Thymus (tissue), 11 donors: ENCODE data around the gene PTCHD1. TPM values are rescaled to one million over a fixed set of nuclear protein-coding genes. Genes with fewer than 3 reads are reported as not detected.

ENCODE experiments used
- DNase-seq, 9 donors: peaks; one replicate each; pipeline ENCODE4 v3.0.0-alpha.2; 2013; ENCODE audit warnings: low spot score in 9 of 9, low read depth in 6 of 9, missing footprints in 1 of 9
- H3K27ac ChIP-seq, 2 donors: one replicate each; pipeline ENCODE4 v1.5.1; 2013; ENCODE audit warnings: control low read depth in 1 of 2, low read depth in 1 of 2, low read length in 1 of 2, mild to moderate bottlenecking in 1 of 2, moderate library complexity in 1 of 2
- H3K27me3 ChIP-seq, 2 donors: one replicate each; pipeline ENCODE4 v1.5.1; 2013; ENCODE audit warnings: low read length in 1 of 2; ENCODE audit not compliant: control insufficient read depth in 2 of 2, insufficient read depth in 1 of 2
- H3K36me3 ChIP-seq, 2 donors: one replicate each; pipeline ENCODE4 v1.5.1; 2013; ENCODE audit warnings: low read length in 1 of 2, mild to moderate bottlenecking in 1 of 2, moderate library complexity in 1 of 2; ENCODE audit not compliant: control insufficient read depth in 2 of 2, insufficient read depth in 2 of 2
- H3K4me1 ChIP-seq, 2 donors: one replicate each; pipeline ENCODE4 v1.5.1; 2013; ENCODE audit warnings: low read length in 2 of 2; ENCODE audit not compliant: control insufficient read depth in 2 of 2, insufficient read depth in 2 of 2
- H3K4me3 ChIP-seq, 2 donors: one replicate each; pipeline ENCODE4 v1.5.1; 2013; ENCODE audit warnings: low read length in 2 of 2, control low read depth in 1 of 2, mild to moderate bottlenecking in 1 of 2
- H3K9me3 ChIP-seq, 2 donors: one replicate each; pipeline ENCODE4 v1.5.1; 2013; ENCODE audit warnings: low read length in 1 of 2, mild to moderate bottlenecking in 1 of 2; ENCODE audit not compliant: control insufficient read depth in 2 of 2, insufficient read depth in 1 of 2
- WGBS: extraction: QIAGEN DNeasy Blood & Tissue Kit; methylation state at CpG from one replicate; pipeline ENCODE4 v1.1.7; 2013; 5-methylcytosine and 5-hydroxymethylcytosine counted together
- polyA plus RNA-seq: library from polyadenylated mRNA; stranded (reverse); fragments of 200-250 nt; gene quantifications from one replicate; pipeline ENCODE4 v1.2.3, GENCODE V29; 2013
- total RNA-seq: library from RNA; stranded (reverse); fragments of 120-200 nt; gene quantifications from one replicate; pipeline ENCODE4 v1.2.4, GENCODE V29; 2013
- donor health status: healthy.

Gene PTCHD1
- total and polyA plus RNA-seq, 2 donors = 0.09 to 0.16 TPM

DNA sequence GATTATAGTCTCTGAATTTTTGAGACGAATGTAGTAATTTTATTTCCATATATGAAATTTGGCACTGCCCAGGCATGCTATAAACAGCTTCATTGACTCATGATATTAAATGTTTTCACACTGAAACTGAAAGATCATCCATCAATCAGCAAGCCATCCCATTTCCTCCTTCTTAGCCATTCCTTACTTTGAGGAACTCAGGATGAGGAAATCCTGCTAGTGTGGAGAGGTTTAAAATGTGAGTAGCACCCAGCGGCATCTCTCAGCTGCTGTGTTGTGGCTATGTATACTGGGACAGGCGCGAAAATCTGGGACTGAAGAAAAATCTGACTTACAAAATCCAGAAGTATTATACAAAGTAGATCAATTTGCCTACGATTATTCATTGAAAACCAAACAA lies 52.1 kb downstream of the PTCHD1 start:
- Histone ChIP-seq H3K36me3 (no peaks in the 10 kb centered on the region), H3K4me3 (no peak overlapping the region), H3K27ac (no peak overlapping the region), H3K9me3 (no peaks in the 10 kb centered on the region), H3K27me3 (no peaks in the 10 kb centered on the region), H3K4me1 (no peaks in the 10 kb centered on the region)
- 79% methylated on average over 5 of the region's 5 CpGs for WGBS
- no peak for DNase-seq

DNA sequence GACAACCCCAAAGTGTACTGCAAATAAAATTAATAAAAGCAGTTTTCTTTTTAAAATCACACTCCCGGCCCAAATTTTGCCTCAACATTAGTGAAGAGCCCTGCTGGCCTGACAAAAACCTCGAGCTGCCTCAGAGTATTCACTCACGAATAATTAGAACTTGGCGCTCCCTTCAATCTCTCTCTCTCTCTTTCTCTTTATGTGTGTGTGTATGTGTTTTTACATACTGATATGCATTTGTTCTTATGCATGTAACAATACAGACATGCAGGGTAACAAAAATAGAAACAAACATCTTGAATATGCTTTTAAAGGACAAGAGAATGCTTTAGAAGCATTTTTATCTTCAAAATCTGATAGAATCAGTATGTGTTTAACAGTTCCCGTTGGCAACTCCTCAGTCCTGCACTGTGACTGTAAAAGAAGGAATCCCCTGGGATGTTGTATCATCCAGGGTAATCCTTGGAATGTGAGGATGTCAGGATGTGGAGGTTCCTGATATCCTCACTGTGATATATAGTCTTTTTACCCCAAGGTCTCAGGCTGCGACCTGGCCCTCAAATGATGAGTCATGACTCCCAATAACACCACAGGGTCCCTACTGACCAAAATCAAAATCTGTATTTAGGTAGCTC lies 53.0 kb downstream of the PTCHD1 start:
- no peaks in the 10 kb centered on the region for H3K36me3 ChIP-seq
- no peak for DNase-seq
- whole genome bisulfite sequencing = 95% methylated on average over 6 of the region's 6 CpGs
- H3K27ac ChIP-seq = no peak overlapping the region
- no peaks in the 10 kb centered on the region for H3K4me1 ChIP-seq
- no peaks in the 10 kb centered on the region for H3K27me3 ChIP-seq
- no peaks in the 10 kb centered on the region for H3K9me3 ChIP-seq
- H3K4me3 ChIP-seq = no peak overlapping the region

- no peaks in the 10 kb centered on the region for H3K27me3 ChIP-seq
- no peak overlapping the region for H3K4me3 ChIP-seq
- no peaks in the 10 kb centered on the region for H3K9me3 ChIP-seq
- H3K4me1 ChIP-seq = no peaks in the 10 kb centered on the region
- no peak overlapping the region for H3K27ac ChIP-seq
- 97% methylated on average over 8 of the region's 8 CpGs for WGBS
- no peak for DNase-seq
- H3K36me3 ChIP-seq = no peaks in the 10 kb centered on the region
Measured at GRCh38 chrX:23389196-23389792, 54.6 kb downstream of the PTCHD1 start.

- Histone ChIP-seq H3K27me3 (no peaks in the 10 kb centered on the region), H3K9me3 (no peaks in the 10 kb centered on the region), H3K4me3 (no peak overlapping the region), H3K27ac (no peak overlapping the region), H3K36me3 (no peaks in the 10 kb centered on the region), H3K4me1 (peaks cover 0 to 2% of the 10 kb centered on the region in 2 donors)
- DNase-seq = no peak
- WGBS = 90% methylated on average over 11 of the region's 11 CpGs
Measured at GRCh38 chrX:23390979-23391378, 56.3 kb downstream of the PTCHD1 start.

DNA sequence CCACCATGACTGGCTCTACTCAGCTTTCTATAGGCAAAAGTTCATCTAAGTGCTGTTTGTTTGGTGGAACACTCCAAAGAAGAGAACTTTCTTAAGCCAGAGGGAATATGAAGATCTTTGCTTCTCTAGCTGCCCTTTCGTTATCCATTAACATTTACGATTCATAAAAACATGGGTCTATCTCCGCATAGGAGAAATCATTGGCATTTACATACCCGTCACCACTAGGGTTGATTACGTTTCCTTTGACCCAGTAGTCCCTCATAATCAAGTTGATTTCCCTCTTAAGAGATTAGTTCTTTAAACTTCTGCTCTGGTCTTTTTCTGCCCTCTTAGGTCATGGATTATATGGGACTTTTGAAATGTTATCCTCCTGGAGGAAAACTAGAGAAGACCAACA lies 57.5 kb downstream of the PTCHD1 start:
- WGBS = over 99% methylated on average over 5 of the region's 5 CpGs
- Histone ChIP-seq H3K4me3 (no peak overlapping the region), H3K9me3 (no peaks in the 10 kb centered on the region), H3K27me3 (no peaks in the 10 kb centered on the region), H3K27ac (no peak overlapping the region), H3K36me3 (no peaks in the 10 kb centered on the region), H3K4me1 (peaks cover 0 to 2% of the 10 kb centered on the region in 2 donors)
- no peak for DNase-seq

DNA sequence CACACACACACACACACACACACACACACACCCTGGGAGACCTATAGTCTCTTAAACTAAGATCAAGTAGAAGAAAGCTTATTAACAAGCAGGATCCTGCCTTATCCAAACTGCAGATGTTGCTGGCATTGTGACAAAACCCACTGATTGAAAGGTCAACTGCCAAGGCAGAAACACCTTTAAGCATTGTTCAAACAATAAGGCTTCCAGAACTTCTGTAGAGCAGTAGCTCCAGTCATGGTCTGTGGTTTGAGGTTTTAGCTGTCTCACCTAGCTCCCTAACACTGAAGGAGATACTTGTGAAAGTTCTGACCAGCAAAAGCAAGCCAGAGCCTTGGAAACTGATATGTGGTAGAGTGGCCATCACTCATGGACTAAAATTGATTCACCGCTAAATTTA lies 59.8 kb downstream of the PTCHD1 start:
- no peak for DNase-seq
- Histone ChIP-seq H3K4me1 (peaks cover 0 to 2% of the 10 kb centered on the region in 2 donors), H3K36me3 (no peaks in the 10 kb centered on the region), H3K9me3 (no peaks in the 10 kb centered on the region), H3K4me3 (no peak overlapping the region), H3K27me3 (no peaks in the 10 kb centered on the region), H3K27ac (no peak overlapping the region)
- WGBS = 79% methylated on average over 1 of the region's 1 CpG

- WGBS = 97% methylated on average over 5 of the region's 5 CpGs
- Histone ChIP-seq H3K4me3 (no peak overlapping the region), H3K27ac (no peak overlapping the region), H3K9me3 (no peaks in the 10 kb centered on the region), H3K36me3 (no peaks in the 10 kb centered on the region), H3K27me3 (no peaks in the 10 kb centered on the region), H3K4me1 (peaks cover 0 to 2% of the 10 kb centered on the region in 2 donors)
- DNase-seq = no peak
Measured at GRCh38 chrX:23396263-23396662, 61.6 kb downstream of the PTCHD1 start.

- WGBS = 83% methylated on average over 8 of the region's 8 CpGs
Measured at GRCh38 chrX:23398570-23398969, 63.9 kb downstream of the PTCHD1 start.

DNA sequence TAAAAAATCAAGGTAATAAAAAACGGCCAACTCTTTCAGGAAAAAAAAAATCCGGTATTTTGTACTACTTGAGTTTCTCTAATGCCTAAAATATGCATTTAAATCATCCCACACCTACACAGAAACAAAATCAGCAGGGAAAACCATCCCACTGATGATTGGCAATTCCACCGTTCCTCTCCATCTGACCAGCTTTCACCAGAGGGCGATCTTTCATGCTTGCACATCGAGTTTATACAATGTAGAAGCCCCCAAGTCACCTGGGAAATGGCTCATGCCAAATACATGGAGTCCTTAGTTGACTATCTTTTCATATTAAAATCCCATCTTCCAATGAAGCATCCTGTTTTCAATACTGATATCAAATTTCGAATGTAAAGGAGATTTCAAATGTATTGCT lies 69.2 kb downstream of the PTCHD1 start:
- H3K27ac ChIP-seq = no peak overlapping the region

More at GRCh38 chrX:23398570-23398969, 63.9 kb downstream of the PTCHD1 start:
- Histone ChIP-seq H3K27me3 (no peaks in the 10 kb centered on the region), H3K4me1 (peaks cover 0 to 2% of the 10 kb centered on the region in 2 donors), H3K36me3 (no peaks in the 10 kb centered on the region), H3K4me3 (no peak overlapping the region), H3K27ac (no peak overlapping the region), H3K9me3 (no peaks in the 10 kb centered on the region)
- no peak for DNase-seq

More for the DNA sequence above, 69.2 kb downstream of the PTCHD1 start:
- 77% methylated on average over 6 of the region's 6 CpGs for WGBS
- Histone ChIP-seq H3K4me3 (no peak overlapping the region), H3K27me3 (no peaks in the 10 kb centered on the region), H3K36me3 (no peaks in the 10 kb centered on the region), H3K9me3 (no peaks in the 10 kb centered on the region), H3K4me1 (no peaks in the 10 kb centered on the region)
- no peak for DNase-seq
